GM21786 (cell line): ENCODE results near the gene MC2R.

Experiments used
- ATAC-seq: cut with Tn5 transposase; IDR thresholded peaks from one replicate; pipeline ENCODE4 v1.9.1; 2021; ENCODE audit not compliant: unreplicated experiment

MC2R gene

DNA sequence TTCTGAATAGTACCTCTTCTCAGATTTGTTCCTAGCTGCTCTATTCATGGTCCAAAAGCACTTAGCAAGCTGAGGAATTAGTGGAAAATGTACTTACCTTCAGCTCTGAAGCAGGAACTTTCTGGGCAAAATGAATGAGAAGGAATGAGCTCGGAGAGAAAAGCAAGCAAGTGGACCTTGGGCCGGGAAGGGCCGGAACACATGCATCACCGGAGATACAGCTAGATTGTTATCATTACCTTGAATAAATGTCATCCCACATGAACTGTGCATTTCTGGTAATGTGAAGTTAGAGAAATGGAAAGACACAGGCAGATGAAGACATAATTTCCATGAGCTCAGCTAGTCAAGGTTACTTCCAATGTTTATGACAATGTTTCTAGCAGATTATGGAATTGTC, at the start of gene MC2R:
TSS of gene MC2R (minus strand) at position 146 of the 400 bp plus-strand sequence. CDS start 30,018 bp downstream, outside the sequence.
- no peak for ATAC-seq

DNA sequence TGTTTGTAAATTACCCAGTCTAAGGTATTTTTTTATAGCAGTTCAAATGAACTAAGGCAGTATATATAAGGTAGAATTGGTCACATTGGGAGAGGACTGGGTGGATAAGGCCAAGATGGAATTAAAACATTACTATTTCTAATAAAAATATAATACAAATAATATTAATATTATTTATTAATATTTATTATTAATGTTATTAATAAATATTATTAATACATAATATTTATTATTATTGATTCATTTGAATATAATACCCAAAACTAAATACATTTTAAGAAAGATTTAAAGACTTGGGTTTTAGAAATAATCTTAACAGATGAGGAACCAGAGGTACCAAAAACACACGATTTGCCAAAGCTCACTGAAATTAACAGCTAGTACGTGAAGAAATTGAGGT, 30.5 kb upstream of the MC2R start:
- ATAC-seq = no peak

- no peak for ATAC-seq
These were observed 28.0 kb upstream of the MC2R start for GRCh38 chr18:13943338-13943737.

GRCh38 chr18:13940326-13940725, 25.0 kb upstream of the MC2R start:
- no peak for ATAC-seq

DNA sequence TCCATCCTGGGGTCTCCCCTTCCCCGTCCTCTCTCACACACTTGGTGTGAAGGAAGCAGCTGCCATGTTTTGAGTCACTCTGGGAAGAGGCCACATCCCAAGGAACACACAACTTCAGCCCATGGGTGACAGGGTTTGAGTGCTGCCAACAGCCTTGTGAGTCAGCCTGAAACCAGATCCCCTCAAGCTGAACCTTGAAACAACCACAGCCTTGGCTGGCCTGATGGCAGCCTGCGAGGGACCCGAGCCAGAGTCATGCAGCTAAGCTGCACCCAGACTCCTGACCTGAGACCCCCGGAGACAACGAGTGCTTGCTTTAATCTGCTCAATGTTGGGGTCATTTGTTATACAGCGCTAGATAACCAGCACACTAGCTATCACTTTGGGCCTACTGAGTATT, 19.3 kb upstream of the MC2R start:
- no peak for ATAC-seq

DNA sequence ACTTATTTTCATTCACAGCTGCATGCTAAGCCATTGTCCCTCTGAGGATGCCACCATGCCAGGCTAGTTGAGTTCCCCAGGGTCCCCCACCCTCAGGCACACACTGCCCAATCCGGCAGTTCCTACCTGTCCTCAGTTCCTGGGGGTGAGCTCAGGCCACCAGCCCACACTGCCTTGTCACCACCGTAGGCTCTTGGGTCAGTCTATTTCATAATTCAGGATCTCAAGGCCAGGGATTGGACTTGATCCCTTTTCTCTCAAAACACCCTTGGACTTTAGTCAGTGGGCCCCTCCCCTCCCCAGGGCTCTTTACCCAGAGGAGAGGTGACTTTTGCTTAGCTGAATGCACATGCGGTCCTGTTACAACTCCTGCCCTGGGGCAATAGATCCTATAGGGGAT, 18.7 kb upstream of the MC2R start:
- no peak for ATAC-seq

- no peak for ATAC-seq
These were observed 17.1 kb upstream of the MC2R start for GRCh38 chr18:13932285-13933025.

DNA sequence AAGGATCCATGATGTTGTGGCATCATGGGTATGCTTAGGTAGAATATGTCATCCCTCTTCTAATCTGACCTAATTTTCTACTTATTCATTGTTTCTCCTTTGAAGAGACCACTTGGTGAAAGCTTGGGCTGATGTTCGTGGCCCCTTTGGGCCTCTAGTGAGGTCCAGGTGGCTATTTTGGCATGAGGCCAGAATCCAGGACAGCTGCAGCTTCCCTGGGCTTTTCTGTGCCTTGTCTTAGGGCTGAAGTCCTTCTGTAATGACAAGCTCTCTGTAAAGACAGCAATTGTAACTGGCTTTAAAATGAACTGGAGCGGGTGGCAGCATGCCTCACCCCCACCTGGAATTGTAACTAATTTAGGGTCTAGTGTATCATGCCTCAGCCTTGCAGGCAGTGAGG, 15.6 kb upstream of the MC2R start:
- ATAC-seq = no peak

DNA sequence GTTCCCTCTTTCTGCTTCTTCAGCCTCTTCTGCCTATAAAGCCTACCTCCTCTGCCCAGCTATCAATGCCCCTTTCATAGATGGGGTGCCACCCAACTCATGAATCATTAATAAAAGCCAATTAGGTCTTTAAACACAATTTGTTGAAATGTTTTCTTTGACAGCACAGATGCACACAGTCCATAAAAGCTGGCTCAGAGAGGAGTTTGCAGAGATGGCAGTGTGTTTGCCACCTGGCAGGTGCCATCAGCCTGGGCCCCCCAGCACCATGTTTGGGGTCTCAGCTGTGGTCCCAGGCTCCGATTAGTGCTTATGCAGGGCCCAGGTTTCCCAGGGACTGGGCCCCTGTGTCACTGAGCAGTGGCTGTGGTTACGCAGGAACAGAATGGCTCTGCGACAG, 7.9 kb upstream of the MC2R start:
- no peak for ATAC-seq

- ATAC-seq = no peak
These were observed 3.6 kb upstream of the MC2R start for GRCh38 chr18:13918898-13919297.

DNA sequence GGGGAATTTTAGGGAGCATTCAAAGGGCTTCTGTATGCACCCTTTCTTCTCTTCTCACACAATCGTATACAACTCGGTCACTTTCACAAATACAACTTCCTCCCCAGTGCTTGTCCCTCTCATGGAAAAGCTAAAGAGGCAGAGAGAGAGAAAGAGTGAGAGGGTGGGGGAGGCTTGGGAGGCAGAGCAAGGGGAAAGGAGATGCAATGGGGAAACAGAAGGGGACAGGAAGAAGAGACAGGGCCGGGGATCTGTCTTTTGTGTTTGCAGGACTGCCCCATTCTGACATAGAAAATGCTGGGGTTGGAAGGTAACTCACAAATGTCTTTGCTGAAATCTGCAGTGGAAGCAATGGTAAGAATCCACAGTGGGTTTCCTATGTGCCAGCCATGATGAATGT, 2.1 kb upstream of the MC2R start:
- ATAC-seq = no peak

- ATAC-seq = no peak
These were observed 1.2 kb upstream of the MC2R start for GRCh38 chr18:13916559-13916958.

DNA sequence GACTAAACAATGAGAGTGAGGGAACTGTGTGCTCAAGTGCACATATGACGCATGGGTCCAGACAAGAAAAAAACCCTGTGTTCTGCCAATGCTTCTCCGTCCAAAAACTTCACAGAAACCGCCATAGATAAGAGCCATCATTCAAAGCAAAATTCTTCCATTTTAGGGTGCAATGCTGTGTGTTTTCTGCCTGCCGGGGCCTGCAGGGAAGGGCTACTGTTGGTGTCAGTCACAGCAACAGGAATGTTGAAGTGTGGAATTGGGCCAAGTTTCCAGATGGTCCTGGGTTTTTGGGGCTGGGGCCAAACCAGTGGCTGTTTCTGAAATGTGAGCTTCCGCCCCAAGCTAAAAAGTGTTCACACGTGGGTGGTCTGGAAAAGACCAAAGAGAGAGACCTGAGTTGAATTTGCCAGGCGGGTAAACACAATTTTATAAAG, 677 bp upstream of the MC2R start:
- ATAC-seq = no peak

- no peak for ATAC-seq
These were observed 580 bp downstream of the MC2R start for GRCh38 chr18:13914756-13915155.

DNA sequence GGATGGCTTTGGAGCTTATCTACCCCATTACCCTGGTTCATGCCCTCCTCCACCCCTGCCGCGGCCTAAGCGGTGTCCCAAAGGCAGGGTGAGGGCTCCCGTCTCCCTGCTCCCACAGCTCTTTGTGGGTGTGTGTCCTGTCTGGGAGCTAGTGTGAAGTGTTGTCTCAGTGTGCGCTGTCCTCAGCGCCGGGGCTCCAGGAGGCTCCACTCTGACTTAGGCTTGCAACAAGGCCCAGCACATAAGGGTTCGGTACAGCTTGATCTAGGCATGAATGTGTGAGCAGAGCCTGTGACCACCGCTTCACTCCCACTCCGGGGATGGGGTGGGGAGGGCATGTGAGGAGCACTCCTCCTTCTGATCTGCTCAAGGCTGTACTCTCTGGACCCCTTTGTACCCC, 1.2 kb downstream of the MC2R start:
- ATAC-seq = no peak

DNA sequence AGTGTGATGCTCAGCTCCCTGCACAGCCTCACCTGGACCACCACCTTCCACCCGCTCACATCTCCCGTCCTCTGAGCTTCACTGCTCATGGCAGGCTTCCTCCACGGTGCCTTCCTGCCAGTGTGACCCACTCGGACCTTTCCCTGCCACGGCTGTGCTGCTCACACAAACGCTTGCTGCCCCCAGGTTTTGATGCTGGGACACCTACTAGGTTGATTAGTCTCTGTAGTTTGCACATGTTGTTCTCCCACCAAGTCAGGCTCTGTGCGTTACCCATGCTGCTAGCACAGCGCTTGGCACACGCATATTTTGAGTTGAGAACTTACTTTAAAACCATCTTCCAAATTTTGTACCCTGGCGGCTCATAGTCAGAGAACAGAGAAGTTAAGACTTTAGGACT, 2.1 kb downstream of the MC2R start:
- no peak for ATAC-seq

- ATAC-seq = no peak
These were observed 2.7 kb downstream of the MC2R start for GRCh38 chr18:13912601-13913000.

DNA sequence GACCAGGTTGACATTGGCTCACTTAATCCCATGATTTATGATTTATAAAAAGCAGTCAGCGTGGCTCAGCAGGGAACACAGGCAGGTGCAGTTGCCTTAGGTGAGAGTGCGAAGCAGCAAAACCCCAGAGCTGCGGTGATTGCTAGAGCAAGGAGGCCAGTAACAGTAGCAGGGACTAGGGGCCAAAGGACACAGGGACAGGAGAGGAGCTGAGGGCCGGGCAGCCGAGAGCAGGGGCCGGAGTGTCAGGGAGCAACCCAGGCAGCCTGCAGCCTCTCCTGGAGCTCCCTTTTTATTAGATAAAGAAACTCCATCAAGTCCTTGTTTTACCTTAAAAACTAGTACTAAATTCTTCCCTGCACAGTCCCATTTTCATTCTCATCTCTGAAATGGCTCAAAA, 4.3 kb downstream of the MC2R start:
- no peak for ATAC-seq

GRCh38 chr18:13910501-13910900, 4.8 kb downstream of the MC2R start:
- no peak for ATAC-seq

DNA sequence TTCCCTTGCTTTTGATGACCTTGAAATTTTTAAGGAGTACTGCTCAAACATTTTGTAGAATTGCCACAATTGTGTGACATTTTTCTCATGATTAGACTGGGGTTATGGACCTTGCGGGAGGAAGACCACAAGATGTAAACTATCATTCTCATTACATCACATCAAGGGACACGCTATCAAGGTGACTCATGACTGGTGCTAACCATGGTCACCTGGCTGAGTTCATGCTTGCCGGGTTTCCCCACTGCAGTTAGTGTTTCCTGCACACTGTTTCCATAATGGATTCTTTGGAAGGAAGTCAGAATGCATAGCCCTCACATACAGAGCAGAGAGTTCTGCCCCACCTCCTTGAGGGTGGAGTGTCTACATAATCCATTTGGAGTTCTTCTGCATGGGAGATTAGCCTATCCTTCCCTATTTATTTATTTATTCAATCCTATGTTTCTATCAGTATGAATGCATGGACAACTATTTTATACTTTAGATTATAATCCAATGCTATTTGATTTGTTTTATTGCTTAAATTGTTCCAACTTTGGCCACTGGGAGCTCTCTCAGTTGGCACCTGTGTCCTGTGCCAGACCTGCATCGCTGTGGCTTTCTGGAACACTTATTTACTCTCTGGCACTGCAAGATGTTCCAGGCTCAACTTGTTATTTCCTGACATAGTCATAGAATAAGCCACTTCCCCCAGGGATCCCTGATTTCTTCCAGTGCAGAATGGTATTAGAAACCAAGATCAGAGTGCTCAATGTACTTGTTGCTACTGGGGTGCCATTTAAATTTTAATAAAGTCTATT, 6.0 kb downstream of the MC2R start:
- ATAC-seq = no peak

DNA sequence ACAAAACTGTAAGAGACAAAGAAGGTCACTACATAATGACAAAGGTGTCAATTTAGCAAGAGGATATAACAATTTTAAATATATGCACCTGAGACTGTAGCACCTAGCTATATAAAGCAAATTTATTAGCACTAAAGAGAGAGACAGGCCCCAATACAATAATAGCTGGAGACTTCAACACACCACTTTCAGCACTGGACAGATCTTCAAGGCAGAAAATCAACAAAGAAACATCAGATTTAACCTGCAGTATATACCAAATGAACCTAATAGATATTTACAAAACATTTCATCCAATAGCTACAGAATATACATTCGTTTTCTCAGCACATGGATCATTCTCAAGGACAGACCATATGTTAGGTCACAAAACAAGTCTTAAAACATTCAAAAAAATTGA, 14.7 kb downstream of the MC2R start:
- ATAC-seq = no peak

DNA sequence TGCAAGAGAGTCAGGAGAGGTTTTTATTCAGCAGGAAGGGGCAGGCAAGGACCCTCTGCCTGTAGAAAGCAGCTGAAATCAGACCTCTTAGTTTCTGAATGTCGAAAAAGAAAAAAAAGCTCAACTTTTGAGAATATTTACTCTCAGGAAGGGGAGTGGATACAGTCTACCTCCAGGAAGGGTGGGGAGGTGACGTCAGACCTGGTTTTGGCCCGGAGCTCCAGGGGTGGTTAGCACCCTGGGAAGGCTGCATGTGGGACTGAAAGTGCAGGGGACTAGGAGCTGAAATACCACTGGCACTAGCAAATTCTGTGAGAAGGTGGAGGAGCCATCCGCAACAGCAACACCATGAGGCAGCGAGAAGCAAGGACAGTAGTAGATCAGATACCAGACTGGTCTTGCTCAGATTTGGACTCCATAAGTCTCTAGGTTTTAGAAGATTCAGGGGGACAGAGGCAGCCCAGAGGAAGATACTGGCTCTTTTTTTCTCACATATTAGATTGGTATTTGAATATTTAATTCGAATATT, 19.8 kb downstream of the MC2R start:
- ATAC-seq = no peak
